OCI-LY7 (cell line): Measurements from ENCODE around the gene CERS6.

ENCODE experiments used
- EZH2phosphoT487 ChIP-seq: fragments of 200-600 bp; sonication (generic); IDR thresholded peaks from 2 replicates; pipeline ENCODE4 v1.6.1; 2018; ENCODE audit warnings: low read depth, borderline replicate concordance, mild to moderate bottlenecking, mixed run types, antibody characterized with exemption, low read length, moderate library complexity, mixed read lengths
- TF ChIP-seq, protein P1 (sequence below): fragments of 200-600 bp; sonication (generic); conservative IDR thresholded peaks from 2 replicates; pipeline ENCODE4 v1.5.1; 2014; ENCODE audit warnings: mild to moderate bottlenecking, antibody characterized with exemption, low read length, moderate library complexity, mixed read lengths

GRCh38 chr2:168738062-168738461, 282.0 kb downstream of the CERS6 start:
- TF ChIP-seq, protein P1, sequence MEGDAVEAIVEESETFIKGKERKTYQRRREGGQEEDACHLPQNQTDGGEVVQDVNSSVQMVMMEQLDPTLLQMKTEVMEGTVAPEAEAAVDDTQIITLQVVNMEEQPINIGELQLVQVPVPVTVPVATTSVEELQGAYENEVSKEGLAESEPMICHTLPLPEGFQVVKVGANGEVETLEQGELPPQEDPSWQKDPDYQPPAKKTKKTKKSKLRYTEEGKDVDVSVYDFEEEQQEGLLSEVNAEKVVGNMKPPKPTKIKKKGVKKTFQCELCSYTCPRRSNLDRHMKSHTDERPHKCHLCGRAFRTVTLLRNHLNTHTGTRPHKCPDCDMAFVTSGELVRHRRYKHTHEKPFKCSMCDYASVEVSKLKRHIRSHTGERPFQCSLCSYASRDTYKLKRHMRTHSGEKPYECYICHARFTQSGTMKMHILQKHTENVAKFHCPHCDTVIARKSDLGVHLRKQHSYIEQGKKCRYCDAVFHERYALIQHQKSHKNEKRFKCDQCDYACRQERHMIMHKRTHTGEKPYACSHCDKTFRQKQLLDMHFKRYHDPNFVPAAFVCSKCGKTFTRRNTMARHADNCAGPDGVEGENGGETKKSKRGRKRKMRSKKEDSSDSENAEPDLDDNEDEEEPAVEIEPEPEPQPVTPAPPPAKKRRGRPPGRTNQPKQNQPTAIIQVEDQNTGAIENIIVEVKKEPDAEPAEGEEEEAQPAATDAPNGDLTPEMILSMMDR: no peak
- no peak for TF ChIP-seq EZH2phosphoT487
